ENCODE measurements around the gene GRIA3.

DNA sequence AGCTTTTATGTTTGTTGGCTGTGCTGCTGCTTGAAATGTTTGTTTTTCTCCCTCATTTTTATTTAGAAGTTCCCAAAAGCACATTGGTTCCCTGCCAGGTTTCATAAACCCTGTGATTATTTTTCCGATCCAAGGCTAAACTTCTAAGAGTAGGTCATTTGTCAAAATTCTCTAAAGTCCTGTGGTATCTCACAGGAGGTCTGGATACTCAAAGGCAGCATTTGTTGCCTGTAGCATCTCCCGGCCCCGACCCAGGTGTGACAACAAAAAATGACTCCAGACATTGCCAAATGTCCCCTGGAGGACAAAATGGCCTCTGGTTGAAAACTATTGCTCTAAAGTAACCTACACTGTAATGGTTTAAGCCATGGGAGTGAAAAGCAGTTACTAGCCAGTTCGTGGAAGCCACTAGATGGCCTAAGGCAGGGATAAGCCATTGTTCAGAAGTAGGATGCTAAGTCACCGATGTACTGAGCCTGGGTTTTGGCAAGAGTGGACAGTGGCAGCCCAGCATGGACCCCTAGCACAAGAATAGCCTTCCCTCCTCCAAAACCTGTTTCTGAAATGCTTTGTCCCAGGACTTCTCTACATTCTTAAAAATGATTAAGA lies 292.6 kb downstream of the GRIA3 start:
- no peak for TF ChIP-seq BACH1 (IDR thresholded peaks at IDR 0.05; ENCODE audit: borderline replicate concordance)
- TF ChIP-seq, protein P1, sequence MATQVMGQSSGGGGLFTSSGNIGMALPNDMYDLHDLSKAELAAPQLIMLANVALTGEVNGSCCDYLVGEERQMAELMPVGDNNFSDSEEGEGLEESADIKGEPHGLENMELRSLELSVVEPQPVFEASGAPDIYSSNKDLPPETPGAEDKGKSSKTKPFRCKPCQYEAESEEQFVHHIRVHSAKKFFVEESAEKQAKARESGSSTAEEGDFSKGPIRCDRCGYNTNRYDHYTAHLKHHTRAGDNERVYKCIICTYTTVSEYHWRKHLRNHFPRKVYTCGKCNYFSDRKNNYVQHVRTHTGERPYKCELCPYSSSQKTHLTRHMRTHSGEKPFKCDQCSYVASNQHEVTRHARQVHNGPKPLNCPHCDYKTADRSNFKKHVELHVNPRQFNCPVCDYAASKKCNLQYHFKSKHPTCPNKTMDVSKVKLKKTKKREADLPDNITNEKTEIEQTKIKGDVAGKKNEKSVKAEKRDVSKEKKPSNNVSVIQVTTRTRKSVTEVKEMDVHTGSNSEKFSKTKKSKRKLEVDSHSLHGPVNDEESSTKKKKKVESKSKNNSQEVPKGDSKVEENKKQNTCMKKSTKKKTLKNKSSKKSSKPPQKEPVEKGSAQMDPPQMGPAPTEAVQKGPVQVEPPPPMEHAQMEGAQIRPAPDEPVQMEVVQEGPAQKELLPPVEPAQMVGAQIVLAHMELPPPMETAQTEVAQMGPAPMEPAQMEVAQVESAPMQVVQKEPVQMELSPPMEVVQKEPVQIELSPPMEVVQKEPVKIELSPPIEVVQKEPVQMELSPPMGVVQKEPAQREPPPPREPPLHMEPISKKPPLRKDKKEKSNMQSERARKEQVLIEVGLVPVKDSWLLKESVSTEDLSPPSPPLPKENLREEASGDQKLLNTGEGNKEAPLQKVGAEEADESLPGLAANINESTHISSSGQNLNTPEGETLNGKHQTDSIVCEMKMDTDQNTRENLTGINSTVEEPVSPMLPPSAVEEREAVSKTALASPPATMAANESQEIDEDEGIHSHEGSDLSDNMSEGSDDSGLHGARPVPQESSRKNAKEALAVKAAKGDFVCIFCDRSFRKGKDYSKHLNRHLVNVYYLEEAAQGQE (IDR thresholded peaks at IDR 0.05; ENCODE audit: low read depth, low read length): no peak
- TF ChIP-seq, protein P2, sequence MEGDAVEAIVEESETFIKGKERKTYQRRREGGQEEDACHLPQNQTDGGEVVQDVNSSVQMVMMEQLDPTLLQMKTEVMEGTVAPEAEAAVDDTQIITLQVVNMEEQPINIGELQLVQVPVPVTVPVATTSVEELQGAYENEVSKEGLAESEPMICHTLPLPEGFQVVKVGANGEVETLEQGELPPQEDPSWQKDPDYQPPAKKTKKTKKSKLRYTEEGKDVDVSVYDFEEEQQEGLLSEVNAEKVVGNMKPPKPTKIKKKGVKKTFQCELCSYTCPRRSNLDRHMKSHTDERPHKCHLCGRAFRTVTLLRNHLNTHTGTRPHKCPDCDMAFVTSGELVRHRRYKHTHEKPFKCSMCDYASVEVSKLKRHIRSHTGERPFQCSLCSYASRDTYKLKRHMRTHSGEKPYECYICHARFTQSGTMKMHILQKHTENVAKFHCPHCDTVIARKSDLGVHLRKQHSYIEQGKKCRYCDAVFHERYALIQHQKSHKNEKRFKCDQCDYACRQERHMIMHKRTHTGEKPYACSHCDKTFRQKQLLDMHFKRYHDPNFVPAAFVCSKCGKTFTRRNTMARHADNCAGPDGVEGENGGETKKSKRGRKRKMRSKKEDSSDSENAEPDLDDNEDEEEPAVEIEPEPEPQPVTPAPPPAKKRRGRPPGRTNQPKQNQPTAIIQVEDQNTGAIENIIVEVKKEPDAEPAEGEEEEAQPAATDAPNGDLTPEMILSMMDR (IDR thresholded peaks at IDR 0.05 in 2 of 3, conservative IDR thresholded peaks at IDR 0.05 in 1 of 3; ENCODE audit: control insufficient read depth in 2 of 3, extremely low read depth in 1 of 3, insufficient read depth in 1 of 3, low read depth in 3 of 3, low read length in 3 of 3): no peak
- no peak for TF ChIP-seq EP300 (IDR thresholded peaks at IDR 0.05; ENCODE audit: borderline replicate concordance in 1 of 2, control insufficient read depth in 1 of 2, low read depth in 2 of 2, low read length in 2 of 2)
- TF ChIP-seq RBBP5 (conservative IDR thresholded peaks at IDR 0.05): no peak
- TF ChIP-seq NRF1 (conservative IDR thresholded peaks at IDR 0.05; ENCODE audit: low read depth, low read length): no peak
- TF ChIP-seq POLR2A (IDR thresholded peaks at IDR 0.05; ENCODE audit: low read depth, low read length): no peak
